Measurements from ENCODE around the gene SPAG5. TPM values are rescaled to one million over a fixed set of nuclear protein-coding genes. Genes with fewer than 3 reads are reported as not detected.

Gene SPAG5
- total RNA-seq, 1 donor from 2014 or later = 141 TPM

DNA sequence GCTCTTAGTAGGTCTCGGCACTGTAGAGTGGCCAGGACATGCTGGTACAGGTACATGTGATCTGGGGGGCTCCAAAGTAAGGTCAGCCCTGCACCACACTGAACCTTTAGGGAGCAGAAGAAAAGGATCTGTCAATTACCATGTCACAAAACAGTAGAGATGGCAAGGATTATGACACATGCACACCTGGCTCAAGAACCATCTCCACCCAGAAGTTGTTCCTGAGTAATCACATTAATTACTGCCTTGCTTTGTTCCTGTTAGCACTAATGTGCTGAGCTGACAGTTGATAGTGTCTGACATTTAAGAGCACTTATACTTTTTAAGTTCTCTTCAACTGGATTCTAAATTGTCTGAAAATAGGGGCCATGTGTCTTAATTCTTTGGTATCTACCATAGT lies 36.7 kb upstream of the SPAG5 start:
- H3K9ac ChIP-seq = no peak overlapping the region
- peaks cover 61% of the 10 kb centered on the region for H3K36me3 Mint-ChIP-seq
- H3K4me3 Mint-ChIP-seq = no peak overlapping the region
- peaks cover 13% of the 10 kb centered on the region for H3K36me3 ChIP-seq
- H3K4me2 ChIP-seq = no peak overlapping the region
- no peak overlapping the region for H3K27ac ChIP-seq
- no peak overlapping the region for H3K4me3 ChIP-seq
- H4K20me1 ChIP-seq (ENCODE audit: low read depth) = peaks cover 52% of the 10 kb centered on the region
- DNase-seq (ENCODE audit: low spot score) = no peak
- no peaks in the 10 kb centered on the region for H3K9me3 Mint-ChIP-seq
- TF ChIP-seq, protein P1, sequence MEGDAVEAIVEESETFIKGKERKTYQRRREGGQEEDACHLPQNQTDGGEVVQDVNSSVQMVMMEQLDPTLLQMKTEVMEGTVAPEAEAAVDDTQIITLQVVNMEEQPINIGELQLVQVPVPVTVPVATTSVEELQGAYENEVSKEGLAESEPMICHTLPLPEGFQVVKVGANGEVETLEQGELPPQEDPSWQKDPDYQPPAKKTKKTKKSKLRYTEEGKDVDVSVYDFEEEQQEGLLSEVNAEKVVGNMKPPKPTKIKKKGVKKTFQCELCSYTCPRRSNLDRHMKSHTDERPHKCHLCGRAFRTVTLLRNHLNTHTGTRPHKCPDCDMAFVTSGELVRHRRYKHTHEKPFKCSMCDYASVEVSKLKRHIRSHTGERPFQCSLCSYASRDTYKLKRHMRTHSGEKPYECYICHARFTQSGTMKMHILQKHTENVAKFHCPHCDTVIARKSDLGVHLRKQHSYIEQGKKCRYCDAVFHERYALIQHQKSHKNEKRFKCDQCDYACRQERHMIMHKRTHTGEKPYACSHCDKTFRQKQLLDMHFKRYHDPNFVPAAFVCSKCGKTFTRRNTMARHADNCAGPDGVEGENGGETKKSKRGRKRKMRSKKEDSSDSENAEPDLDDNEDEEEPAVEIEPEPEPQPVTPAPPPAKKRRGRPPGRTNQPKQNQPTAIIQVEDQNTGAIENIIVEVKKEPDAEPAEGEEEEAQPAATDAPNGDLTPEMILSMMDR (IDR thresholded peaks at IDR 0.05) = no peak
- no peak for TF ChIP-seq EZH2phosphoT487 (IDR thresholded peaks at IDR 0.05)
- no peaks in the 10 kb centered on the region for H3K4me1 Mint-ChIP-seq
- no peaks in the 10 kb centered on the region for H3K9me3 ChIP-seq (ENCODE audit: low read depth)
- no peaks in the 10 kb centered on the region for H3F3A ChIP-seq (ENCODE audit: low read depth)
- H3K79me2 ChIP-seq (ENCODE audit: low read depth) = peaks cover 21% of the 10 kb centered on the region
- H3K27me3 Mint-ChIP-seq (ENCODE audit: insufficient read depth, low read depth) = peaks cover 2% of the 10 kb centered on the region
- H3K4me1 ChIP-seq = no peaks in the 10 kb centered on the region
- no peaks in the 10 kb centered on the region for H3K27me3 ChIP-seq
- H2AFZ ChIP-seq (replicated peaks) = no peak overlapping the region
- H3K27ac Mint-ChIP-seq = no peak overlapping the region

DNA sequence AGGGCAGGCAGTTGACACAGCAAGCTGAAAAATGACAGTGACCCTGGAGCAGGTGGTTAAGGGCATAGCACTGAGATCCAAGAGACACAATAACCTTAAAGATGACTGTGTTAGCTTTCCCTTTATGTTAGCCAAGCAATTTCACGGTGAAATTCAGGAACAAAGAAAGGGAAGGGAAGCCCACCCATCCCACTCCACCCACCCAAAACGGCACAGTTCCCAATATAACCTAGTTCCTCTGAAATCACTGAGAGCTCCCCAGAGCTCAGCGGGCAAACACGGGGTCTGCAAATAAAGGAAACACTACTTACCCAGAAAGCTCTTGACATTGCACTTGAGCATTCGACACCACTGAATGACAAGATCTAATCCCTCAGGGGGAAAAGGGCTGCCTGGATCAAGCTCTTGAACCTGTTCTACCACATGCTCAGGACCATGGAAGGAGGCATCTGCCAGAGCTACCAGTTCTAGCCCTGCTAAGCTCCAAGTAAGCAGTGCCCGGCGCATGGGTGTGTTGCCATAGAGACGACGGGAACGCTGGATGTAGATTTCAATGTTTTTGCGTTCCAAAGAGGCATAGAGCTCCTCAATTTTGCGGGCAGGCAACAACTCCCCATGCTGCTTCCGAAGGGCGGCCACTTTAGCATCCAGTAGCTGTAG lies 35.5 kb upstream of the SPAG5 start:
- Histone ChIP-seq H4K20me1 (ENCODE audit: low read depth) (peaks cover 47% of the 10 kb centered on the region), H3K79me2 (ENCODE audit: low read depth) (peaks cover 21% of the 10 kb centered on the region), H2AFZ (replicated peaks) (no peak overlapping the region), H3K27me3 (no peaks in the 10 kb centered on the region), H3K36me3 (peaks cover 13% of the 10 kb centered on the region), H3K9ac (no peak overlapping the region), H3K9me3 (ENCODE audit: low read depth) (no peaks in the 10 kb centered on the region), H3F3A (ENCODE audit: low read depth) (no peaks in the 10 kb centered on the region), H3K4me1 (no peaks in the 10 kb centered on the region), H3K4me2 (no peak overlapping the region), H3K4me3 (no peak overlapping the region), H3K27ac (no peak overlapping the region)
- no peak for DNase-seq (ENCODE audit: low spot score)
- Mint-ChIP-seq H3K27me3 (ENCODE audit: insufficient read depth, low read depth) (peaks cover 2% of the 10 kb centered on the region), H3K9me3 (no peaks in the 10 kb centered on the region), H3K4me1 (no peaks in the 10 kb centered on the region), H3K4me3 (no peak overlapping the region), H3K36me3 (peaks cover 53% of the 10 kb centered on the region), H3K27ac (no peak overlapping the region)
- TF ChIP-seq, protein P1 (IDR thresholded peaks at IDR 0.05) = no peak
- no peak for TF ChIP-seq EZH2phosphoT487 (IDR thresholded peaks at IDR 0.05)
- TF ChIP-seq EZH2 (IDR thresholded peaks at IDR 0.05) = no peak

- Histone ChIP-seq H3K9ac (no peak overlapping the region), H3K4me1 (no peaks in the 10 kb centered on the region), H2AFZ (replicated peaks) (no peak overlapping the region), H3K27me3 (no peaks in the 10 kb centered on the region), H3K27ac (no peak overlapping the region), H3F3A (ENCODE audit: low read depth) (no peaks in the 10 kb centered on the region), H3K4me2 (no peak overlapping the region), H3K4me3 (no peak overlapping the region), H3K9me3 (ENCODE audit: low read depth) (no peaks in the 10 kb centered on the region), H3K79me2 (ENCODE audit: low read depth) (no peaks in the 10 kb centered on the region), H3K36me3 (peaks cover 13% of the 10 kb centered on the region), H4K20me1 (ENCODE audit: low read depth) (peaks cover 13% of the 10 kb centered on the region)
- no peak overlapping the region for H3K27ac Mint-ChIP-seq
- no peak overlapping the region for H3K4me3 Mint-ChIP-seq
- H3K36me3 Mint-ChIP-seq = peaks cover 29% of the 10 kb centered on the region
- H3K9me3 Mint-ChIP-seq = no peaks in the 10 kb centered on the region
- TF ChIP-seq EZH2 (IDR thresholded peaks at IDR 0.05) (no peak), EZH2phosphoT487 (IDR thresholded peaks at IDR 0.05) (no peak)
- TF ChIP-seq, protein P1 (IDR thresholded peaks at IDR 0.05) = no peak
- no peaks in the 10 kb centered on the region for H3K27me3 Mint-ChIP-seq (ENCODE audit: insufficient read depth, low read depth)
- DNase-seq (ENCODE audit: low spot score) = no peak
- H3K4me1 Mint-ChIP-seq = no peaks in the 10 kb centered on the region
Measured at GRCh38 chr17:28626818-28627217, 28.0 kb upstream of the SPAG5 start.
